HepG2 (cell line): ENCODE measurements around the gene KIF21B. TPM values are rescaled to one million over a fixed set of nuclear protein-coding genes. Genes with fewer than 3 reads are reported as not detected.

ENCODE experiments used
- ATAC-seq: fragments of 200-7000 bp; cut with Tn5 transposase; 3 replicates; pipeline ENCODE4 v1.9.1; 2020; ENCODE audit warnings: mild to moderate bottlenecking, moderate library complexity
- BruUV-seq: library from RNA; stranded (reverse); fragments of 400-500 nt; replicated peaks from 2 replicates; lab custom pipeline; 2021; lab: Mats Ljungman, UMichigan
- CTCF ChIA-PET: fragments of 300-600 bp; formaldehyde crosslinking; extraction: SDS; loops from one replicate; lab custom pipeline; 2021; ENCODE audit warnings: low total read pairs, inconsistent platforms, low intra/inter-chr PET ratio; lab: Yijun Ruan, JAX
- POLR2A ChIA-PET: fragments of 350-600 bp; sonication (Branson Sonifier 250); formaldehyde crosslinking; loops from one replicate; lab custom pipeline; 2020; ENCODE audit warnings: antibody characterized with exemption, inconsistent platforms; lab: Yijun Ruan, JAX
- DNase-seq: peaks from one replicate; pipeline ENCODE4 v3.0.0-alpha.2; 2015; ENCODE audit warnings: low spot score
- FAIRE-seq: peaks from 3 replicates; lab custom pipeline; 2011; peaks lifted over from hg19 to GRCh38; lab: Jason Lieb, UNC
- H2AFZ ChIP-seq: one replicate; pipeline ENCODE4 v1.6.1; 2011; ENCODE audit warnings: low read length, inconsistent platforms
- H3K27ac ChIP-seq: fragments of 300-600 bp; 3 replicates; pipeline ENCODE4 v1.8.0; 2011; ENCODE audit warnings: mixed run types, mild to moderate bottlenecking, mixed read lengths, low read length, inconsistent platforms; ENCODE audit not compliant: insufficient read depth; ENCODE audit errors: extremely low read length
- H3K27me3 ChIP-seq, 2 experiments: fragments of 200-600 bp in 1 of 2; 2 replicates in 1 of 2; 3 replicates in 1 of 2; pipeline versions ENCODE4 v1.6.0 to v1.8.0; 2011; ENCODE audit warnings: low read length in 2 of 2, mild to moderate bottlenecking in 2 of 2, moderate library complexity in 2 of 2, inconsistent platforms in 1 of 2; ENCODE audit not compliant: insufficient read depth in 2 of 2, control insufficient read depth in 1 of 2
- H3K36me3 ChIP-seq, 2 experiments: fragments of 200-600 bp in 1 of 2; replicated peaks in 1 of 2; 2 replicates in 1 of 2; 3 replicates in 1 of 2; pipeline versions ENCODE4 v1.5.1 to v1.8.0; 2011; ENCODE audit warnings: low read length in 2 of 2, inconsistent platforms in 1 of 2; ENCODE audit not compliant: insufficient read depth in 2 of 2, control insufficient read depth in 1 of 2
- H3K4me1 ChIP-seq: 2 replicates; pipeline ENCODE4 v1.5.1; 2012; ENCODE audit warnings: low read length, inconsistent platforms; ENCODE audit not compliant: insufficient read depth
- H3K4me2 ChIP-seq: 2 replicates; pipeline ENCODE4 v1.6.0; 2011; ENCODE audit warnings: low read depth, low read length, inconsistent platforms
- H3K4me3 ChIP-seq, 3 experiments: fragments of 200-600 bp in 1 of 3; sonication (generic), shearing (Covaris generic) in 1 of 3; replicated peaks in 1 of 3; 2 replicates each; pipeline ENCODE4 v1.5.1; 2011 to 2016; ENCODE audit warnings: low read length in 3 of 3, inconsistent platforms in 2 of 3, low read depth in 2 of 3, mild to moderate bottlenecking in 2 of 3, control low read depth in 1 of 3, mixed read lengths in 1 of 3; ENCODE audit not compliant: insufficient read depth in 1 of 3
- H3K79me2 ChIP-seq: one replicate; pipeline ENCODE4 v1.6.1; 2011; ENCODE audit warnings: low read length, inconsistent platforms; ENCODE audit not compliant: insufficient read depth
- H3K9ac ChIP-seq: 2 replicates; pipeline ENCODE4 v1.6.0; 2011; ENCODE audit warnings: mild to moderate bottlenecking, low read depth, low read length, inconsistent platforms; ENCODE audit not compliant: insufficient read depth
- H3K9me3 ChIP-seq: 2 replicates; pipeline ENCODE4 v1.5.1; 2012; ENCODE audit warnings: mild to moderate bottlenecking, low read length
- H4K20me1 ChIP-seq: 2 replicates; pipeline ENCODE4 v1.6.0; 2011; ENCODE audit warnings: inconsistent platforms, mild to moderate bottlenecking, low read length, moderate library complexity; ENCODE audit not compliant: insufficient read depth
- CREM ChIP-seq, 2 experiments: sonication (generic) in 1 of 2; formaldehyde crosslinking in 1 of 2; IDR thresholded peaks; 2 replicates each; pipeline versions ENCODE4 v1.4.0 to v1.6.1; 2016 to 2020; ENCODE audit warnings: antibody characterized with exemption in 1 of 2, mild to moderate bottlenecking in 1 of 2, missing genetic modification reagents in 1 of 2
- NRL ChIP-seq: sonication (generic); formaldehyde crosslinking; IDR thresholded peaks from 2 replicates; pipeline ENCODE4 v1.5.0; 2020; ENCODE audit warnings: missing genetic modification reagents, mild to moderate bottlenecking, moderate library complexity, borderline replicate concordance
- SATB2 ChIP-seq: sonication (generic); formaldehyde crosslinking; IDR thresholded peaks from 2 replicates; pipeline ENCODE4 v1.5.0; 2020; ENCODE audit warnings: missing genetic modification reagents
- ZC3H4 ChIP-seq: sonication (generic); formaldehyde crosslinking; IDR thresholded peaks from 2 replicates; pipeline ENCODE4 v1.4.0; 2020; ENCODE audit warnings: missing genetic modification reagents, borderline replicate concordance
- ZNF225 ChIP-seq: sonication (generic); formaldehyde crosslinking; IDR thresholded peaks from 2 replicates; pipeline ENCODE4 v1.4.0; 2020; ENCODE audit warnings: mild to moderate bottlenecking, missing genetic modification reagents
- ZNF337 ChIP-seq: sonication (generic); formaldehyde crosslinking; IDR thresholded peaks from 2 replicates; pipeline ENCODE4 v1.5.1; 2020; ENCODE audit warnings: missing genetic modification reagents, low read depth, mild to moderate bottlenecking, borderline replicate concordance
- ZNF496 ChIP-seq: sonication (generic); formaldehyde crosslinking; IDR thresholded peaks from 2 replicates; pipeline ENCODE4 v1.8.1; 2023; ENCODE audit warnings: mild to moderate bottlenecking, moderate library complexity, missing genetic modification reagents; ENCODE audit not compliant: insufficient replicate concordance
- ZNF747 ChIP-seq: sonication (generic); formaldehyde crosslinking; IDR thresholded peaks from 2 replicates; pipeline ENCODE4 v1.8.1; 2023; ENCODE audit warnings: missing genetic modification reagents, mild to moderate bottlenecking, borderline replicate concordance
- WGBS: methylation state at CpG from one replicate; pipeline ENCODE4 v1.1.6; 2017; ENCODE audit warnings: low lambda C conversion rate; 5-methylcytosine and 5-hydroxymethylcytosine counted together
- in situ Hi-C: cut with HindIII; loops from 2 replicates; pipeline ENCODE4 v1.10.0; 2017; ENCODE audit warnings: low pct_unique_long_range_greater_than_20kb; ENCODE audit not compliant: extremely low pct_ligation_motif_present
- intact Hi-C: fragments of 100-400 bp; cut with micrococcal nuclease; formaldehyde crosslinking; loops from one replicate; pipeline ENCODE4 v1.10.0; 2022; ENCODE audit not compliant: unreplicated experiment
- polyA plus RNA-seq, 8 experiments: library from polyadenylated mRNA; depleted of rRNA in 3 of 8; stranded (reverse) in 7 of 8; unstranded in 1 of 8; fragments of >200 nt; fragmentation: Illumina TruSeq in 4 of 8; extraction: Trizol in 4 of 8; gene quantifications; 2 replicates each; pipeline versions ENCODE4 v1.2.1 to v1.2.3, GENCODE V29; 2011 to 2016; ENCODE audit warnings: low read depth in 4 of 8, missing spikeins in 1 of 8, mixed read lengths in 1 of 8; ENCODE audit not compliant: insufficient read depth in 1 of 8
- total RNA-seq, 5 experiments: library from RNA; depleted of rRNA; stranded (reverse); fragments of >200 nt; fragmentation: Illumina TruSeq; extraction: Trizol; gene quantifications; 2 replicates each; pipeline ENCODE4 v1.2.3, GENCODE V29; 2016; ENCODE audit warnings: low read depth in 1 of 5
- TF ChIP-seq, protein P1 (sequence below): sonication (generic); formaldehyde crosslinking; IDR thresholded peaks from 2 replicates; pipeline ENCODE4 v1.5.1; 2020; ENCODE audit warnings: mild to moderate bottlenecking, moderate library complexity, missing genetic modification reagents
- TF ChIP-seq, protein P2 (sequence below): sonication (generic); formaldehyde crosslinking; IDR thresholded peaks from 2 replicates; pipeline ENCODE4 v1.4.0; 2020; ENCODE audit warnings: missing genetic modification reagents; ENCODE audit errors: not compliant biosample characterization
- TF ChIP-seq, protein P3 (sequence below): sonication (generic); IDR thresholded peaks from 2 replicates; pipeline ENCODE4 v1.6.1; 2016; ENCODE audit warnings: low read depth, borderline replicate concordance
- TF ChIP-seq, protein P4 (sequence below): sonication (generic); formaldehyde crosslinking; IDR thresholded peaks from 2 replicates; pipeline ENCODE4 v1.5.0; 2020; ENCODE audit warnings: missing genetic modification reagents

KIF21B gene
- total and polyA plus RNA-seq, 2 of the 13 experiments (the other 11 are each of a cell fraction or from before 2014, with no cell fraction given): 0.17 to 0.20 TPM

DNA sequence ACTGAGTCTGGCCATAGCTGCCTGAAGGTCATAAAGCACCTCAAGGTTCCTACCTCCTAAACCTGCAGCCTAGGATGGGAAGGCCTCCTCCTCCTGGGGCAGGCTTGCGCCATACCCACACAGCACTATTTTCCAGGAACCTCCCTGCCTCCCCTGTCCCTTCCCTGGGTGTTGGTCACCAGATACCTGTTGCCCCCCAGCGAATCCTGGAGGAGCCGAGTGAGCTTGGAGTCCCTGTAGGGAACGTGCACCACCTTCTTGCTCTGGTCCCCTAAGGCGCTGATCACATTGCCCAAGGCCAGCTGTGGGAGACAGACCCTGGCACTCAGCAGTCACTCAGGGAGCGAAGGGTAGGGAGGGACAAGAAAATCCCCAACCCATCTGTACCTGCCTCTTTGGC lies 19.4 kb downstream of the KIF21B start:
- in situ Hi-C loops: no loop called here
- Histone ChIP-seq H3K4me2 (no peak overlapping the region), H3K4me1 (no peaks in the 10 kb centered on the region), H3K79me2 (no peaks in the 10 kb centered on the region), H4K20me1 (no peaks in the 10 kb centered on the region), H3K9ac (no peak overlapping the region), H2AFZ (no peak overlapping the region), H3K27ac (no peak overlapping the region), H3K9me3 (no peaks in the 10 kb centered on the region), H3K36me3 (no peaks in the 10 kb centered on the region), H3K27me3 (no peaks in the 10 kb centered on the region), H3K4me3 (no peak overlapping the region)
- no TSS peak for BruUV-seq
- FAIRE-seq (no peak), DNase-seq (no peak), ATAC-seq (no peak)
- TF ChIP-seq ZC3H4 (CRISPR knock-in tag) (no peak), CREM (IDR thresholded peaks at IDR 0.05) (no peak), CREM (CRISPR knock-in tag; IDR thresholded peaks at IDR 0.05) (no peak), ZNF225 (CRISPR knock-in tag) (no peak)
- TF ChIP-seq, protein P1, sequence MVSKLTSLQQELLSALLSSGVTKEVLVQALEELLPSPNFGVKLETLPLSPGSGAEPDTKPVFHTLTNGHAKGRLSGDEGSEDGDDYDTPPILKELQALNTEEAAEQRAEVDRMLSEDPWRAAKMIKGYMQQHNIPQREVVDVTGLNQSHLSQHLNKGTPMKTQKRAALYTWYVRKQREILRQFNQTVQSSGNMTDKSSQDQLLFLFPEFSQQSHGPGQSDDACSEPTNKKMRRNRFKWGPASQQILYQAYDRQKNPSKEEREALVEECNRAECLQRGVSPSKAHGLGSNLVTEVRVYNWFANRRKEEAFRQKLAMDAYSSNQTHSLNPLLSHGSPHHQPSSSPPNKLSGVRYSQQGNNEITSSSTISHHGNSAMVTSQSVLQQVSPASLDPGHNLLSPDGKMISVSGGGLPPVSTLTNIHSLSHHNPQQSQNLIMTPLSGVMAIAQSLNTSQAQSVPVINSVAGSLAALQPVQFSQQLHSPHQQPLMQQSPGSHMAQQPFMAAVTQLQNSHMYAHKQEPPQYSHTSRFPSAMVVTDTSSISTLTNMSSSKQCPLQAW: no peak
- CTCF ChIA-PET: no interaction called here
- WGBS: 83% methylated on average over 2 of the region's 6 CpGs
- POLR2A ChIA-PET: no interaction called here
- intact Hi-C loops: no loop called here

DNA sequence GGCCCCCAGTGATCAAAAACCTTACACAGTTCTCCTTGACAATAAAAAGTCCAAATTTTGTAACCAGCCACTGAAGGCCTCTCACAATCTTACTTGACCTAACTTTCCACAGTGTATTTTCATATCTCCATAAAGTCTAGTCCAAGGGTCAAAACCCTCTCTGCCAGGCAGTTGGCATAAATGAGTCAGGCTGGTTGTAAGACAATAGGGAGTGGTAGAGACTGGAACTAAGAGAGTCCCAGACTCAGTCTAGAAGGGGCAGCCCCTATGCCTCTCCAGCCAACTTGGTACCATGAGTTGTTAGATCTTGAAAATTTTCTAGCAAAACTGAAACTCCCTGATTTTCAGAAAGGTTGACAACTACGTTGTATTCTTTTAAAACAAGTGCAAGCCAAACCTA lies 21.0 kb downstream of the KIF21B start:
- CTCF ChIA-PET: no interaction called here
- no peak for DNase-seq
- POLR2A ChIA-PET: no interaction called here
- Histone ChIP-seq H3K27me3 (no peaks in the 10 kb centered on the region; a peak in 1 of 5 replicates), H3K27ac (no peak overlapping the region), H3K9ac (no peak overlapping the region), H3K4me3 (no peak overlapping the region), H3K4me2 (no peak overlapping the region), H2AFZ (no peak overlapping the region), H3K4me1 (no peaks in the 10 kb centered on the region), H3K9me3 (no peaks in the 10 kb centered on the region), H3K36me3 (no peaks in the 10 kb centered on the region), H4K20me1 (no peaks in the 10 kb centered on the region), H3K79me2 (no peaks in the 10 kb centered on the region)
- WGBS: 18% methylated on average over 1 of the region's 1 CpG
- in situ Hi-C loops (no loop called here), intact Hi-C loops (no loop called here)
- no peak for FAIRE-seq
- no TSS peak for BruUV-seq
- no peak for ATAC-seq
- TF ChIP-seq ZNF496 (CRISPR knock-in tag) (no peak), ZNF747 (no peak), SATB2 (CRISPR knock-in tag) (no peak), NRL (CRISPR knock-in tag) (no peak), ZNF337 (CRISPR knock-in tag) (no peak)
- TF ChIP-seq, protein P2, sequence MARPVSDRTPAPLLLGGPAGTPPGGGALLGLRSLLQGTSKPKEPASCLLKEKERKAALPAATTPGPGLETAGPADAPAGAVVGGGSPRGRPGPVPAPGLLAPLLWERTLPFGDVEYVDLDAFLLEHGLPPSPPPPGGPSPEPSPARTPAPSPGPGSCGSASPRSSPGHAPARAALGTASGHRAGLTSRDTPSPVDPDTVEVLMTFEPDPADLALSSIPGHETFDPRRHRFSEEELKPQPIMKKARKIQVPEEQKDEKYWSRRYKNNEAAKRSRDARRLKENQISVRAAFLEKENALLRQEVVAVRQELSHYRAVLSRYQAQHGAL (CRISPR knock-in tag): no peak
- TF ChIP-seq, protein P3, sequence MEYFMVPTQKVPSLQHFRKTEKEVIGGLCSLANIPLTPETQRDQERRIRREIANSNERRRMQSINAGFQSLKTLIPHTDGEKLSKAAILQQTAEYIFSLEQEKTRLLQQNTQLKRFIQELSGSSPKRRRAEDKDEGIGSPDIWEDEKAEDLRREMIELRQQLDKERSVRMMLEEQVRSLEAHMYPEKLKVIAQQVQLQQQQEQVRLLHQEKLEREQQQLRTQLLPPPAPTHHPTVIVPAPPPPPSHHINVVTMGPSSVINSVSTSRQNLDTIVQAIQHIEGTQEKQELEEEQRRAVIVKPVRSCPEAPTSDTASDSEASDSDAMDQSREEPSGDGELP: no peak
- TF ChIP-seq, protein P4, sequence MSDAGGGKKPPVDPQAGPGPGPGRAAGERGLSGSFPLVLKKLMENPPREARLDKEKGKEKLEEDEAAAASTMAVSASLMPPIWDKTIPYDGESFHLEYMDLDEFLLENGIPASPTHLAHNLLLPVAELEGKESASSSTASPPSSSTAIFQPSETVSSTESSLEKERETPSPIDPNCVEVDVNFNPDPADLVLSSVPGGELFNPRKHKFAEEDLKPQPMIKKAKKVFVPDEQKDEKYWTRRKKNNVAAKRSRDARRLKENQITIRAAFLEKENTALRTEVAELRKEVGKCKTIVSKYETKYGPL (CRISPR knock-in tag): no peak
- TF ChIP-seq, protein P1: no peak
